ENCODE results near the gene MED28. TPM values are rescaled to one million over a fixed set of nuclear protein-coding genes. Genes with fewer than 3 reads are reported as not detected.

The MED28 gene
- polyA plus RNA-seq, 1 of the 3 experiments (the other 2 are of a cell fraction) = 7.5 TPM

- TF ChIP-seq PBX3 (IDR thresholded peaks at IDR 0.05) (no peak), EZH2phosphoT487 (IDR thresholded peaks at IDR 0.05; ENCODE audit: borderline replicate concordance, low read depth) (no peak), USF2 (IDR thresholded peaks at IDR 0.05; ENCODE audit: borderline replicate concordance, low read depth, low read length) (no peak), NFIC (IDR thresholded peaks at IDR 0.05; ENCODE audit: borderline replicate concordance) (no peak), REST (IDR thresholded peaks at IDR 0.05; ENCODE audit: low read depth, low read length) (no peak), ZBTB33 (IDR thresholded peaks at IDR 0.05; ENCODE audit: borderline replicate concordance, low read depth) (no peak), MEF2A (IDR thresholded peaks at IDR 0.05; ENCODE audit: borderline replicate concordance, low read depth) (no peak), FOXJ3 (CRISPR knock-in tag; IDR thresholded peaks at IDR 0.05) (no peak), USF1 (IDR thresholded peaks at IDR 0.05; ENCODE audit: borderline replicate concordance, low read depth) (no peak), MAX (IDR thresholded peaks at IDR 0.05; ENCODE audit: low read depth) (no peak), TAF1 (IDR thresholded peaks at IDR 0.05; ENCODE audit: borderline replicate concordance, low read depth, low read length) (no peak), TEAD4 (IDR thresholded peaks at IDR 0.05; ENCODE audit: borderline replicate concordance, insufficient read depth) (no peak), SIN3A (IDR thresholded peaks at IDR 0.05; ENCODE audit: borderline replicate concordance, low read depth, low read length) (no peak), YY1 (IDR thresholded peaks at IDR 0.05; ENCODE audit: low read depth) (no peak), EP300 (IDR thresholded peaks at IDR 0.05; ENCODE audit: borderline replicate concordance in 1 of 2, low read depth in 1 of 2, low read length in 1 of 2) (no peak)
- Histone ChIP-seq H3K4me2 (no peak overlapping the region), H3K79me2 (ENCODE audit: insufficient read depth) (no peaks in the 10 kb centered on the region), H3K4me3 (ENCODE audit: low read depth in 2 of 2, low read length in 1 of 2) (no peak overlapping the region), H3K9me3 (no peaks in the 10 kb centered on the region), H3K9ac (no peak overlapping the region), H3K27me3 (ENCODE audit: insufficient read depth) (no peaks in the 10 kb centered on the region), H3K27ac (ENCODE audit: low read depth in 2 of 2, low read length in 1 of 2) (no peak overlapping the region), H3K9me2 (no peaks in the 10 kb centered on the region), H4K20me1 (ENCODE audit: insufficient read depth) (no peaks in the 10 kb centered on the region), H3K4me1 (ENCODE audit: control insufficient read depth in 1 of 2, insufficient read depth in 2 of 2, low read depth in 1 of 2, low read length in 1 of 2) (no peaks in the 10 kb centered on the region), H3F3A (replicated peaks; ENCODE audit: insufficient read depth) (no peaks in the 10 kb centered on the region), H2AFZ (ENCODE audit: low read depth) (no peak overlapping the region), H3K36me3 (replicated peaks in 1 of 2; ENCODE audit: control insufficient read depth in 1 of 2, insufficient read depth in 2 of 2, low read length in 1 of 2) (no peaks in the 10 kb centered on the region)
- CTCF ChIA-PET = interaction anchor here (1.3 to 1.6 kb wide), 2 partner anchors 9 to 11 kb away, joined by 5 to 10 read pairs; no protein-coding TSS in a partner anchor
- POLR2A ChIA-PET = no interaction called here
- 70% methylated on average over 8 of the region's 9 CpGs for WGBS (ENCODE audit: low lambda C conversion rate)
- DNase-seq = no peak
Observed at GRCh38 chr4:17647176-17647806, 32.9 kb downstream of the MED28 start.

Data from SK-N-SH (cell line).